Transverse colon (tissue), 4 donors: Measurements from ENCODE around the gene UCN3. TPM values are rescaled to one million over a fixed set of nuclear protein-coding genes. Genes with fewer than 3 reads are reported as not detected.

Experiments
- DNase-seq: peaks from one replicate; pipeline ENCODE4 v3.0.0-alpha.2; 2019
- H3K27ac ChIP-seq, 4 donors: fragments of 200-600 bp; sonication (generic); 2 replicates each; pipeline ENCODE4 v1.5.1; 2016 to 2018; ENCODE audit warnings: inconsistent platforms in 4 of 4
- H3K27me3 ChIP-seq: fragments of 200-600 bp; sonication (generic); 2 replicates; pipeline ENCODE4 v1.5.1; 2017; ENCODE audit warnings: inconsistent platforms
- H3K36me3 ChIP-seq, 4 donors: fragments of 200-600 bp; sonication (generic); 2 replicates each; pipeline ENCODE4 v1.5.1; 2017 to 2019; ENCODE audit warnings: inconsistent platforms in 4 of 4
- H3K4me1 ChIP-seq, 4 donors: fragments of 200-600 bp; sonication (generic); 2 replicates each; pipeline ENCODE4 v1.5.1; 2017 to 2020; ENCODE audit warnings: inconsistent platforms in 4 of 4
- H3K4me3 ChIP-seq, 4 donors: fragments of 200-600 bp; sonication (generic); 1 replicate in 1 of 4; 2 replicates in 3 of 4; pipeline versions ENCODE4 v1.5.1 to v1.6.1; 2017 to 2019; ENCODE audit warnings: inconsistent platforms in 4 of 4
- H3K9me3 ChIP-seq, 2 donors: fragments of 200-600 bp; sonication (generic); 2 replicates each; pipeline ENCODE4 v1.5.1; 2017 to 2019; ENCODE audit warnings: inconsistent platforms in 2 of 2
- EP300 ChIP-seq: sonication (generic); formaldehyde crosslinking; IDR thresholded peaks from one replicate; pipeline ENCODE4 v1.6.1; 2017; ENCODE audit warnings: antibody characterized with exemption, low read depth
- POLR2A ChIP-seq: fragments of 450-650 bp; IDR thresholded peaks from one replicate; pipeline ENCODE4 v1.6.1; 2016; ENCODE audit warnings: antibody characterized with exemption, mild to moderate bottlenecking, moderate library complexity
- POLR2AphosphoS5 ChIP-seq, 3 donors: sonication (generic); formaldehyde crosslinking; IDR thresholded peaks; one replicate each; pipeline ENCODE4 v1.6.1; 2016; ENCODE audit warnings: antibody characterized with exemption in 3 of 3
- WGBS, 2 donors: methylation state at CpG; one replicate each; pipeline ENCODE4 v1.1.5; 2018; ENCODE audit warnings: low coverage in 1 of 2; 5-methylcytosine and 5-hydroxymethylcytosine counted together
- in situ Hi-C, 4 donors: fragments of 200-750 bp; cut with MboI; loops; one replicate each; pipeline versions ENCODE4 v1.15.0 to v1.15.1; 2017; ENCODE audit warnings: low sequenced_read_pairs in 3 of 4, low pct_ligation_motif_present in 1 of 4, low pct_unique_long_range_greater_than_20kb in 1 of 4
- intact Hi-C: fragments of 100-400 bp; cut with DNase I; formaldehyde crosslinking; loops from one replicate; pipeline ENCODE4 v1.15.1; 2023; ENCODE audit warnings: low total_unique reads
- total RNA-seq, 4 donors: library from RNA; depleted of rRNA; stranded (reverse); fragments of >200 nt; gene quantifications; one replicate each; pipeline ENCODE4 v1.1.0, GENCODE V29; 2016
- TF ChIP-seq, protein P1 (sequence below), 5 experiments: fragments of 200-600 bp in 3 of 5; fragments of 450-650 bp in 2 of 5; sonication (generic) in 3 of 5; IDR thresholded peaks; 1 replicate in 2 of 5; 2 replicates in 3 of 5; pipeline ENCODE4 v1.5.1; 2016 to 2017; ENCODE audit warnings: antibody characterized with exemption in 5 of 5, inconsistent platforms in 3 of 5, mild to moderate bottlenecking in 2 of 5, moderate library complexity in 1 of 5

UCN3 gene
- total RNA-seq, 4 donors from 2014 or later: 1.6 to 1.7 TPM; not detected in 2

DNA sequence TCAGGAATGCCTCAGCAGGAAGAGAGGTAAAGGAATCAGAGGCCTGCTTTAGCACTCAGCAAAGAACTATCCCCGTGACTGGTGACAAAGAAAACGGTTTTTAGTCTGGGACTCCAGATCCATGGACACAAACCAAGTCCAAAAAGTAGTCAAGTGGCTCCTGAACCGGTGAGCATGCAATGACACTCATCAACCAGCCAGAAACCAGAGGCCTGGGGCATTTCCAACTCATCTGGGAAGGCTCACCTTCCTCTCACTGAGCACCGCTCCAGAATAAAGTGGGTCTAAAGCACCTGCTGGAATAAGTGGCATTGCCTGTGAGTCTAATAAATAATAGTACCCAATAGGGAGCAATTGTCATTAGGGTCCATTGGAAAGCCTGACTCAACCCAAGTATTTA lies 17.9 kb upstream of the UCN3 start:
- intact Hi-C loops: no loop called here
- TF ChIP-seq EP300 (no peak), POLR2AphosphoS5 (IDR thresholded peaks at IDR 0.05) (no peak), POLR2A (no peak)
- TF ChIP-seq, protein P1, sequence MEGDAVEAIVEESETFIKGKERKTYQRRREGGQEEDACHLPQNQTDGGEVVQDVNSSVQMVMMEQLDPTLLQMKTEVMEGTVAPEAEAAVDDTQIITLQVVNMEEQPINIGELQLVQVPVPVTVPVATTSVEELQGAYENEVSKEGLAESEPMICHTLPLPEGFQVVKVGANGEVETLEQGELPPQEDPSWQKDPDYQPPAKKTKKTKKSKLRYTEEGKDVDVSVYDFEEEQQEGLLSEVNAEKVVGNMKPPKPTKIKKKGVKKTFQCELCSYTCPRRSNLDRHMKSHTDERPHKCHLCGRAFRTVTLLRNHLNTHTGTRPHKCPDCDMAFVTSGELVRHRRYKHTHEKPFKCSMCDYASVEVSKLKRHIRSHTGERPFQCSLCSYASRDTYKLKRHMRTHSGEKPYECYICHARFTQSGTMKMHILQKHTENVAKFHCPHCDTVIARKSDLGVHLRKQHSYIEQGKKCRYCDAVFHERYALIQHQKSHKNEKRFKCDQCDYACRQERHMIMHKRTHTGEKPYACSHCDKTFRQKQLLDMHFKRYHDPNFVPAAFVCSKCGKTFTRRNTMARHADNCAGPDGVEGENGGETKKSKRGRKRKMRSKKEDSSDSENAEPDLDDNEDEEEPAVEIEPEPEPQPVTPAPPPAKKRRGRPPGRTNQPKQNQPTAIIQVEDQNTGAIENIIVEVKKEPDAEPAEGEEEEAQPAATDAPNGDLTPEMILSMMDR (IDR thresholded peaks at IDR 0.05): no peak
- H3K4me3 ChIP-seq: no peak overlapping the region
- WGBS, 2 donors: 71 to 90% methylated on average over 3 to 4 of the region's 4 CpGs
- H3K9me3 ChIP-seq: no peaks in the 10 kb centered on the region
- peaks cover 0 to 4% (median 0%) of the 10 kb centered on the region in 4 donors for H3K4me1 ChIP-seq
- in situ Hi-C loops: no loop called here
- no peak for DNase-seq
- no peaks in the 10 kb centered on the region for H3K36me3 ChIP-seq
- no peak overlapping the region for H3K27ac ChIP-seq
- no peaks in the 10 kb centered on the region for H3K27me3 ChIP-seq

DNA sequence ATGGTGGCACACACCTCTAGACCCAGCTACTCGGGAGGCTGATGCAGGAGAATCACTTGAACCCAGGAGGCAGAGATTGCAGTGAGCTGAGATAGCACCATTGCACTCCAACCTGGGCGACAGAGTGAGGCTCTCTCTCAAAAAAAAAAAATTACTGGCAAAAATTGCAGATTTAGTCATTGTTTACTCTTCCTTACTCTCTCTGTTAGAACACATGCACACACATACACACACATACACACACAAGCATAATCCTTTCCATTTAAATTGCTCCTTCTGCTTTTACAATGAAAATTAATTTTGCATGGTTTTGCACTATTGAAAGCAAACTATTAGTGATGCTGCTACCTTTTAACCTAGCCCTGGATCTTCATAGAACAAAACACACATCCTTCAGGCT lies 15.4 kb upstream of the UCN3 start:
- no peak for DNase-seq
- TF ChIP-seq, protein P1 (IDR thresholded peaks at IDR 0.05): no peak
- no peak for TF ChIP-seq POLR2AphosphoS5 (IDR thresholded peaks at IDR 0.05)
- TF ChIP-seq EP300: no peak
- no peak for TF ChIP-seq POLR2A
- H3K27ac ChIP-seq: no peak overlapping the region
- H3K4me1 ChIP-seq: no peaks in the 10 kb centered on the region
- H3K4me3 ChIP-seq: no peak overlapping the region
- 62% methylated on average over 2 of the region's 2 CpGs; no CpG with 5 or more reads in 1 of the 2 donors for WGBS, 2 donors
- H3K36me3 ChIP-seq: no peaks in the 10 kb centered on the region
- in situ Hi-C loops: no loop called here
- no peaks in the 10 kb centered on the region for H3K27me3 ChIP-seq
- intact Hi-C loops: no loop called here
- H3K9me3 ChIP-seq: no peaks in the 10 kb centered on the region

DNA sequence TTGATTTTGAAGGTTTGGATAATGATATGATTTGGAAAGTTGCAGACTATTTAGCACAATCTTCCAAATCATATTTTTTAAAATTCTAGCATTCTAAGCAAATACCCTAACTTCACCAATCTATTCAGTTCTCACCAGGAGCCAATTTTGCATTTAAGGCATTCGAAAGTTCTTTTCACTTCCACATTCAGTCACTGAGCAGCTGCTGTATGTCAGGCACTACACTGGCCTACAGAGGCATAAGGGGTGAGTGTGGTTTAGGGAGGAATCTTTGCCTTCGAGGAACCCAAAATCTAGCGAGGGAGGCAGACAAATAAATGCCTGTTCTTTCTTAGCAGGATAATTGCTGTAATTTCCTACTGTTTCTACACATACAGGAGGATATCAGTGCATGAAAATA lies 10.7 kb upstream of the UCN3 start:
- DNase-seq: no peak
- in situ Hi-C loops: no loop called here
- peaks cover 30% of the 10 kb centered on the region for H3K27me3 ChIP-seq
- H3K4me3 ChIP-seq: no peak overlapping the region
- TF ChIP-seq EP300: no peak
- TF ChIP-seq POLR2AphosphoS5 (IDR thresholded peaks at IDR 0.05): no peak
- TF ChIP-seq POLR2A: no peak
- TF ChIP-seq, protein P1 (IDR thresholded peaks at IDR 0.05): no peak
- H3K4me1 ChIP-seq: no peaks in the 10 kb centered on the region
- 44 to 76% methylated on average over 3 of the region's 3 CpGs for WGBS, 2 donors
- no peak overlapping the region for H3K27ac ChIP-seq
- no peaks in the 10 kb centered on the region for H3K36me3 ChIP-seq
- no peaks in the 10 kb centered on the region for H3K9me3 ChIP-seq
- intact Hi-C loops: no loop called here

DNA sequence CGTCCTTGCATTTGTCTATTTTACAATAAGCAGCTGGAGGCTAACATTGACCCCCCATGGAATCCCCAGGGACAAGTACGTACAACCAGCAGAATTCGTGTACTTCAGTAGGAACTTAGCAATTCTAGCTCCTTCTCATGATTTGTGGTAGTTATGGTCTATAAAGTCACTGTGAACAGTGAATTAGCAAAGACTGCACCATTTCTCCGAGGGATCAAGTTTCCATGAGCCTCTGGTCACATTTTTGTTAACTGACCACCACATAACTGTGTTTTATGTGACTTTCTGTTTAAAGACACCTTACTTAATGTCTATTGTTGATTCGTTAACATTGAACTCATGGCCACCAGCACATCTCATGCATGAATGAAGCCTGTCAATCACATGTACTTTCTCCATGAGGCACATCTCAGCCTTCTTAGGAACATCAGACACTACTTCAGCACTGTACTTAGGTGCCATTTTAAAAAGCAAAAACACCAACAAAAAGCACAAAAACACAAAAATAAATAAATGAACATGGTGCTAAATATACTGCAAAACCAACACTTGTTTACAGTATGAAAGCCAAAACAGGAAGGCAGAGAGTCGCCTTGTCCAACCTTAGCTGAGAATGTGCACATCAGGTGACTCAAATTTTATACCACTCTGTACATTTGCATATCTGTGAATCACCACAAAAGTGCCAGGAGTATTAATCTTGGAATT lies 9.0 kb upstream of the UCN3 start:
- 82 to 93% methylated on average over 3 to 6 of the region's 6 CpGs for WGBS, 2 donors
- TF ChIP-seq, protein P1 (IDR thresholded peaks at IDR 0.05): no peak
- TF ChIP-seq POLR2A (no peak), POLR2AphosphoS5 (IDR thresholded peaks at IDR 0.05) (no peak), EP300 (no peak)
- Histone ChIP-seq H3K36me3 (no peaks in the 10 kb centered on the region), H3K9me3 (no peaks in the 10 kb centered on the region), H3K27me3 (peaks cover 35% of the 10 kb centered on the region), H3K4me3 (no peak overlapping the region), H3K4me1 (peaks cover 0 to 9% (median 2%) of the 10 kb centered on the region in 4 donors), H3K27ac (no peak overlapping the region)
- in situ Hi-C loops (no loop called here), intact Hi-C loops (no loop called here)
- no peak for DNase-seq
